Measurements from ENCODE around the gene ATOX1.
A peak's percentile ranks its signal among the peaks of the same experiment; 100 is the strongest.
"Not testable (repeated sequence)": the region's sequence is repeated elsewhere in the genome, so short reads cannot be mapped to it uniquely, and the experiment has no call there.

Gene ATOX1

DNA sequence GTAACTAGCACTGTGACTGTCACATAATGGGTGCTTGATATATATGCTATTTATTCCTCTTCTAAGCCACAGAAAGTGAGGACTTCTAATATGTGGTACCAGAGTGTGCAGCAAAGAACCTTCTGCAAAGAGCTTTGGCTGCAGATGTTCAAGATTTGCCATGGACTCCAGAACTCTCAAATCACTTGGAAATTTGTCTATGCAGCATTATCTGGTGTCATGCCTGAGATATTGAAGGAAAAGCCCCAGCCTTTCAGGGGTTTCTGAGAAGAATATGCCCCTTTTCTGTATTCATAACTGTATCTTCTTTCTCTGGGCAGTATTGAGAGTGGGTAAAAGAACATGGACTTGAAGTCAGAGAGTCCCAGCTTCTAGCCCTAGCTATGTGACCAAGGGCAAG, 8.5 kb upstream of the ATOX1 start:
- no peak for DNase-seq

DNA sequence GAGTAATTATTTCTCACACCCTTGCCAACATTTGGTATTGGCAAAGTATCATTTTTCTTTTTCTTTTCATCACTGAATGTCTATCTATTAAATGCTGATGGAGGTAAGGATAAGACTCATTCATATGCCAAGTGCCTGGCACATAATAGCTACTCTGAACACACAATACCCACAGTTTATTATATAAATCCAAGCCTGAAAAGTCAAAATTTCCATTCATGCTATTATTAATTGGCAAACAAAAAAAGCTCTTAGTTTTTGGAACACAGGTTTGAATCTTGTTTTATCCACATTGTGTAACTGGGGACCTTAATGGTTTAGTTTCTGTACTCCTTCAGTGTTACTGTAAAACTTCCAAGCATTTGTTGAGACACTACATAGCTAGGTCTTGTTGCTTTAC, 6.4 kb upstream of the ATOX1 start:
- no peak for DNase-seq

DNA sequence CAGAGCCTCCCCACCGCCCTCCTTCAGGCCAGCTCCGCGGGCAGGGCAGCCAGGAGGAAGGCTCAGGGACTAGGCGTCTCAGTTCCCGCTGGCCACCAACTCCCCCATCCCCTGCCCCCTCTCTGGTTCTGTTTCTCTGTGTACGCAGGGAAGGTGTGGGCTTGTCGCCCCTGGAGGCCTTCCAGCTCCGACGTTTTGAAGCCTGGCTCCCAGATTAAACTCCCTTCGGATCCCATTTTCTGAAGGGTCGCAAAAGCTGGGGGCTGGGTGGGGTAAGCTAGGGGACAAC, 346 bp downstream of the ATOX1 start:
- DNase-seq: no peak

DNA sequence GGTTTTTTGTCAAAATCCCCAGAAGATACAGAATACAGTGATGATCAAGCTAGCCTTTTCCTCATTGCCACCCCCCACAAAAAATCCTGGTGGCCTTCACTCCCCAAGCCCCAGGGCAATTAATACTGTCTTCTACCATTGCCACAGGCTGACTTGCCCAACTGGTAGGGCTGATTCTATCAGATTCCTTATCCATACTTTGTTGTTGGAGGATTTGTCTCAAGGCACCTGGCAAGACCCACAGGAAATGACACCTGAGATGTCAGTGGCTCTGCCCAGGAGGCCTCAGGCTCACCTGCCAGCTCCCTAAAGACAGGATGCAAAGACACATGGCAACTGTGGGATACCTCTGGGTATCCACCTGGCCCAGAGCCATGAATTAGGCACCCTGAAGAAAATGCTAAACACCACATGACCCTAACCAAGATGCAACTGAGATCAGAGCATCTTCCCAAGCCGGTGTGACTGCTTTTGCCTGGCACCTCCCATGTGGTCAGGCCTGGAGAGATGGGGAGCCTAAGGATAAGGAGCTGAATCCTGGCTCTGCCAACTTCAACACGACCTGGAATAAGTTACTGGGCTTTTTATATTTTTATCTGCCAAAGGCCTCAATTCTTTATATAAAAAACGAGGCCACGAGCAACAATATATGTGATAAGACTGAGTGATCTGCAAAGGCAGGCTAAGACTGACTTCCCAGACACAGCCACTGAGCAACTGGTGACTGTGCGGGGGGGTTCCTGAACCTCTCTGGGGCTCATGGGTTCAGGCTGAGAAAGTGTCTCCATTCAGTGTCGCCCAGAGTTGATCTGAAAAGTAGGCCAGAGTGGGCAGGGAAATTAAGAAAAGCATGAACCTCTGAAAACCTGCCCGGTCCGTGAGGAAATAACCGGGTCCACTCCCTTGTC, 944 bp downstream of the ATOX1 start:
- no peak for DNase-seq

DNA sequence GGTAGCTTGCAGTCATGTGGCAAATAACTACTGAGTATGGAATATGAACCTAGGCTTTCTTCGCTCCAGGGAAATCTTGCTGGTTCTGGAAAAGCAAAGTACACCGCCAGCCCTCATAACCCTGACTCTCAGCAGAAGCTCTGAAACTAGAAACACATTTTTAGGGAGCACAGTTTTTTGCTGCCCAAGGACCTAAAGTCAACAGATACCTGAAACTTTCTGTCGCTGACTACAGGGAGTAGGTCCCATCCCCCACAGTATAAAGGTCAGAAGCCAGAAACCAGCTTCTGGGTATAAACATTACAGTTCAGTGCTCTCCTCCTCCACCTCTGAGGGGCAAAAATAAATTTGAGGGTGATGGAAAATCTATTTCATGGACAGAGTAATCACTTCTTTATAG, 3.0 kb downstream of the ATOX1 start:
- no peak for DNase-seq

DNA sequence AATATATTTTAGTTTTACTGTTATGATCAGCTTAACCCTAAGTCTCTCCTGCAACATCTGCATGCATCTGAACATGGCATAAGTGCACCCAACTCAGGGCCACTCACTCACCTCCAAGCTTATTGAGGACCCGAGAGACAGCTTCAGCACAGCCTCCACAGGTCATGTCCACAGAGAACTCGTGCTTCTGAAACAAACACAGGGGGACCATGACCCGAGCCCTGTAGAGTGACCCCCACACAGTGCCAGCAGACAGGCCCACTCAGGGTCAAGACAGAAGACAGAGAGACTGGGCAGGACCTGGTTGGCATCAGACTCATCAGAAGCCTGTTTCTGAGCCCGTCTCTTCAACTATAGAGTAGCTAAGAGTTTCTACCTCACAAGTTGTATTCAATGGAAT, 6.8 kb downstream of the ATOX1 start:
- DNase-seq: no peak

DNA sequence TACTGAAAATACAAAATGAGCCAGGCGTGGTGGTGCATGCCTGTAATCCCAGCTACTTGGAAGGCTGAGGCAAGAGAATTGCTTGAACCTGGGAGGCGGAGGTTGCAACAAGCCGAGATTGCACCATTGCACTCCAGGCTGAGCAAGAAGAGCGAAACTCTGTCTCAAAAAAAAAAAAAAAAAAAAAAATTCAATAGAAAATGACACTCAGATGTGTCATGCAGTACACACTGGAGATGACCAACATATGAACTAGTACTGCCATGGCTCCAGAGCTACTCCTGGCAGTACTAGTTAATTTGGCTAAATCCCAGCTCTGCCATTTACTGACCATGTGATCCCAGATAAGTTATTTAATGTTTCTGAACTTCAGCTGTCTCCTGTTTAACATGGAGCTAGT, 7.3 kb downstream of the ATOX1 start:
- DNase-seq: no peak

DNA sequence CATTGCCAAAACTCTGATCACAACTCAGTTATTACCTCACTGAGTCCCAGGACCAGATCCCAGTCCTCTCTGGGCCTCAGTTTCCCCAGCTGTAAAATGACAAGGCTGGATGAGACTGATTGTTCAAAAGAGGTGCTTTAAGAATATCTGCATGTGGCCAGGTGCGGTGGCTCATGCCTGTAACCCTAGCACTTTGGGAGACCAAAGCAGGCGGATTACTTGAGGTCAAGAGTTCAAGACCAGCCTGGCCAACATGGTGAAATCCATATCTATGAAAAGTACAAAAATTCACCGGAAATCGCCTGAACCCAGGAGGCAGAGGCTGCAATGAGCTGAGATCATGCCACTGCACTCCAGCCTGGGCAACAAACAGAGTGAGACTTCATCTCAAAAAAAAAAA, 8.3 kb downstream of the ATOX1 start:
- DNase-seq: no peak

DNA sequence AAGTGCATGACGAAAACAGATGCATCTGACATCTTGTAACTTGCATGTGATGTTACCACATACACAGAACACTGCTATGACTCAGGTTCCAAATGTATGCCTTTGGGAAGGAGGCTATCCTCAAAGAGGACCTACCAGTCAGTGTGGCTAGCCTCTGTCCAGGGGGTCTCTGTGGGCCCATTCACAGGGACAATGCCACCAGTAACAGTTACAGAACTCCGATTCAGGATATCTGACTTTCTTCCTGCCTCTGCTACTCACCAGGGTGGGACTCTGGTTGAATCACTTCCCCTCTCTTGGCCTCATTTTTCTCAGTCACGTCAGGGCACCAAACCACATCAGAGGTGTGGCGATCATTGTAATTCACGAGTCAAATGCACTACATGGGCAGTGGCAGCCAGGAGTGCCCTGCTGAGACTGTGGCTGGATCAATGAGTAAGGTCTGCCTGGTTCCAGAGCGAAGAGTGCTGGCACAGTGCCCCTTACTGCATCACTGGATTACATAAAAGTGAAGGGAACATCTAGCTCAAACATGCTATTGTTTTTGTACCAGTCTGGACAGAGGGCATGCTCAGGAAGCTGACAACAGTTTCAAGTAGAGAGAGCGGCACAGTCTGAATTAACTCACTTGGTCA, 13.2 kb downstream of the ATOX1 start:
- no peak for DNase-seq

DNA sequence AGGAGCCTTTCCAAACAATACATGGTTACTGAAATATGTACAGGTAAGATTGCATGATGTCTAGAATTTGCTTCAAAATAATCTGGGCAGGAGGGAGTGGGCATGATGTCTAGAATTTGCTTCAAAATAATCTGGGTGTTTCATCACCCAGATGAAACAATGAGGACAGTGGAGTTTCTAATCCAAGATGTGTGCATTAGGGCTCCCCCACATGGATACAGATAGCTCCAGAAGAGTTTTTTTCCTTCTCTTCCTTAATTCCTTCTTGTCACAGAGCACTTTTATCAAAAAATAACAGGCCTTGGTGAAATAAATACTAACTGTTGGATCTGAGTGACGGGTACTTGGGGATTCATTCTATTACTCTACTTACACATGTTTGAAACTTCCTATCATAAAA, 14.9 kb downstream of the ATOX1 start:
- no peak for DNase-seq

DNA sequence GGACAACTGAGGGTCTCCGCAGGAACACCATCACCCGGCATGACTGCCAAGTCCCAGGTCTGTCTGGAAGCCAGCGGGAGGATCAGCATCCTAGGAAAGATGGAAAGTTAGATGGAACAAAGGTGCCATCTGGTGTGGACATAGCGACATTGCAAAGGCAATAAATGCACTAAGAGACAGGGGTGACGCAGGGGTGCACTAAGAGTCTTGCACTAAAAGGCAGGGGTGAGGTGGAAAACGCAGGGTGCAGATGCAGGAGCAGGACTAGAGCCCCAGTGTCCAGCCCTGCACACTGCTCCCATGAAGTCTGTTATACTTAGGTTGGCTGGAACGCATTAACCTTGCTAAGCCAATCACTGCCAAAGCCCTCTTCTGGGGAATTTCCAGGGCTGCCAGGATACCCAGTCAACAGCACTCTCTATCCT, 15.5 kb downstream of the ATOX1 start:
- DNase-seq: no peak

DNA sequence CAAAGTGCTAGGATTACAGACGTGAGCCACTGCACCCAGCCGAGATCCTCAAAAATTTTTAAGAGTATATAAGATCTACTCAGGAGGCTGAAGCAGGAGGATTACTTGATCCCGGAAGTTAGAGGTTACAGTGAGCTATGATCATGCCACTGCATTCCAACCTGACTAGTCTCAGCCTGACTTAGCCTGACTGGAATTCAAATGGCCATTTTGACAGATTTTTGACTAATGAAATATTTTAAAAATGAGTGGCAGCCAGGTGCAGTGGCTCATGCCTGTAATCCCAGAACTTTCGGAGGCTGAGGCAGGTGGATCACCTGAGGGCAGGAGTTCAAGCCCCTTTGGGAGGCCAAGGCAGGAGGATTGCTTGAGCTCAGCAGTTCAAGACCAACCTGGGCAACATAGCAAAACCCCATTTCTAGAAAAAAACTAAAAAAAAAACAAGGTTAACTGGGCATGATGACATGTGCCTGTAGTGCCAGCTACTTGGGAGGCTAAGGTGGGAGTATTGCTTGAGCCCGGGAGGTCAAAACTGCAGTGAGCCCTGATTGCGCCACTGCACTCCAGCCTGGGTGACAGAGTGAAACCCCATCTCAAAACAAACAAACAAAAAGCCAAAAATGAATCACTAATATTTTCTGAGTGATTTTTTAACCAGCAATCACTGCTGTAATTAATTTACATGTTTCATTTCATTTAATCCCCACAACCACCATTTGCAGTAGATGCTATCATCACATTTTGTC, 16.6 kb downstream of the ATOX1 start:
- no peak for DNase-seq

DNA sequence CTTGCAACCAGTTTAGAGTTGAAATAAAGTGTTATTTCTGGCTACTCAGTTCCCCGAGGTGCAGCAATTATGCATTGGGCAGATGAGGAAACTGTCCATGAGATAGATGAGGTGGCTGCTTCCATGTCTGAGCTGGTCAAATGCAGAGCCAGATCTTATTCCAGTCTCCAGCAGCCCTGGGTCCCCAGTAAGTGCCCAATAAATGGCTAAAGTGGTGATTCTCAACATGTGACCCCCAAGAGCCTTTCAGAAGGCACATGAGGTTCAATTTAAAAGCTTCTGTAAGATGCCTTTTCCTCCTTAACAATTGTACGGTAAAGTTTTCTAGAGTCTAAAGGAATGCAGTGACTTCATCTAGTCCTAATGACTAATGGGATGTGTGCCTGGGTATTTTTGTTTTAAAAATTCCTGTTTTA, 17.5 kb downstream of the ATOX1 start:
- no peak for DNase-seq

DNA sequence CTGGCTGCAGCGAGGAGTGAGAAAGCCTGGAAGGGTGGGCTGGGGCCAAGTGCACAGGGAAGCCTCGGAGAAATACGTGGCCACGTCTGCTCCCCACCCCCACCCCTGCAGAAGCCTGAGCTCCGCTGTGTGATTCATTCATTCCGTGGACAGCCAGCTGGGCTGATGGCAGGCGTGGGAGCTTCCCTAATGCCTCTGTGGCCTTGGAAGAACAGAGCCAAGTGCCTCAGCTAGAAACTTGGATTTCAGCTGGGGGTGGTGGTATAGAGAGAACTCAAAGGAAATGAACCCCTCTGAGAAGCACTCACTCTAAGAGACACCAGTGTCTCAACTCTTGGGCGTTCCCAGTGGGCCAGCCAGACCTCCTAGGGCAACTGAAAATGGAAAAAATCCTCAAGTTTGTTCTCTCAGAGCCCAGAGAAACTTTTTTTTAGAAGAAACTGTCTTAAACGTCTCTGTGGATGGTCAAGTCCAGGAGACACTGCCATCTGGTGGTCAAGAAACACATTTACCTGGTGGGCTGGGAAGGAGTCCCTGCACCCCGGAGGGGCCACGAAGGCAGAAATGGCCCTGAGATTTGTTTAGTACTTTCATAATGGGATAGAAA, 18.0 kb downstream of the ATOX1 start:
- DNase-seq: peak; percentile 2

DNA sequence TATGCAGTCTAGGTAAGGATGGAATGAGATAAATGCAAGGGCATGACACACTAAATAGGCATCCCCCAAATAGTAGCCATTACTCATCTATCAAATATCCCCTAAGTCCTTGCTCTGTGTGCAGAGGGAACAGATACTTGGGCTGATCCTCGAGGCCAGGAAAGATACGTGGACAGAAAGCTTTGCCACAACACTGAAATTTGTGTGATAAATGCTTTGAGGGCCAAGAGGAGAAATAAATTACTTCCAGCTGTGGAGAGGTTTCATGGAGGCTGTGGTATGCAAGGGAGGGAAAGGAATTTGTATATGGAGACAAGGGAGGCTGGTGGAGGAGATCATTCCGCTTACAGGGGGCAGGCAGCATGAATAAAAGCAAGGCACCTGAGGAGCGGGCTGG, 18.5 kb downstream of the ATOX1 start:
- DNase-seq: no peak

DNA sequence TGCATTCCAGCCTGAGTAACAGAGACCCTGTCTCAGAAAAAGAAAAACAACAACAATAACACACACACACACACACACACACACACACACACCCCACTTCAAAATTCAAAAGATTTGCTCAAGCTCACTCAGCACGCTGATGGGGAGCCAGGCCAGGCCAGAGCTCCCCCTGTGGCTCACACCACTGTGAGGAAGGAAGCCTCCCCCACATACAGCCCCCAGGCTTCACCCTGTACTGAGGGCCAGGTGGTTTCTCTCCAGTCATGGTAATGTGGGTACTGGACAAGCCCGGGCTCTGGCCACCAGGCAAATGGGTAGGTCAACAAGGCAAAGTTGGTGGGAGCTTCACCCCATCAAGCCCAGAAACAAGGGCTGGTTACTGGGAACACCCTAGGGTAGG, 19.0 kb downstream of the ATOX1 start:
- DNase-seq: no peak

DNA sequence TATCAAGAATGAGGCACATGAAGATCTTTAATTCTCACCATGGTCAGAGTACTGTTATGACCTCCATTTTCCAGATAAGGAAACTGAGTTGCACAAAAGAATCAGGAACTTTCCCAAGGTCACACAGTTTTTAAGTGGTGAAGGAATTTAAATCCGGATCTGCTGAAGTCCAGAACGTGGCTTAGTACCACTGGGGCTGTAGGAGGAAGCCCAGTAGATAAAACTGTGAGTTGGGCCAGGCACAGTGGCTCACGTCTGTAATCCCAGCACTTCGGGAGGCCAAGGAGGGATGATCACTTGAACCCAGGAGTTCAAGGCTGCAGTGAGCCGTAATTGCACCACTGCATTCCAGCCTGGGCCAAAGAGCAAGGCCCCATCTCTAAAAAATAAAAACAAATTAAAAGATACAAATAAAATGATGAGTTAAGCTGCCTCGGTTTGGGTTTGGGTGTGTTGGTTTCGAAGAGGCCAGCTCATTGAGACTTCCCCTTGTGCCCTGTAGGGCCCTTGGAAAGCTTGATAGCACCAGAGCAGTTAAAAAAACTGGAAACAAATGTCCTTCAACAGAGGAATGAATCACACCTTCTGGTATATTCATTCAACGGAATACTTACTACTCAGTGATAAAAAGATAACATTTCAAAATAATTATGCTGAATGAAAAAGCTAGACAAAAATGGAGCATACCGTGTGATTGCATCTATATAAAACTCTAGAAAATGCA, 20.1 kb downstream of the ATOX1 start:
- DNase-seq: no peak

DNA sequence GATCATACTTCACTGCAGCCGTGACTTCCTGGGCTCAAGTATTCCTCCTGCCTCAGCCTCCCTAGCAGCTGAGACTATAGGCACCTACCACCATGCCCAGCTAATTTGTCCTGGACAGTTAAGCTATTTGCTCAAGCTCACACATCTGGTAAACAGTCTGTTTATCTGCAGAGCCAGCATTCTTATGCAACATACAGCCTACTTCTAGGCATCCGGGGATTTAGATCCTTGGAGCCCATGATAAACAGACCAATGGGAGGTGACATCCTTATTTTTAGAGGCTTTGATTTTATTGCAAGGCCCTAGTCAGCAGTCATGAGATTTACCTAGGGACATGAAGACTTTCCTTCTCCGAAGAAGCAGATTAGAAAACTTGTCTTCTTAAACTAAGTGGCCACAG, 21.0 kb downstream of the ATOX1 start:
- DNase-seq: no peak

DNA sequence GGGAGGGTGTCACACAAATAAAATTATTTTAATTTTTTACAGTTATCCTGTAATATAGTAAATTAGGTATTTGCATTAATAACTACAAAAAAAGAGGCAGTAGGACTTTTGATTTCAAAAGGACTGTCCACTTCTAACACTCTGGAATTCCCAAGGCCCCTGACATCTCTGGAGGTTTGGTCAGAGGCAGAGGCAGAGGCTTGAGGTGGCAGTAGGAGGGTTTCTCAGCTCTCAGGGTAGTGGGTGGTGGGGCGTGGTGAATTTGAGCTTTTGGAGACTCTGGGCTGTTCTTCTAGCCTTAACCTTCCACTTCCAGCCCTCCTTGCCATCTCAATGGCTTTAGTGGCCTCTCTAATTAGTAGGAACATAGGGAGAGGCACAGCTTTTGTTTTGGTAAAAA, 22.8 kb downstream of the ATOX1 start:
- DNase-seq: no peak

DNA sequence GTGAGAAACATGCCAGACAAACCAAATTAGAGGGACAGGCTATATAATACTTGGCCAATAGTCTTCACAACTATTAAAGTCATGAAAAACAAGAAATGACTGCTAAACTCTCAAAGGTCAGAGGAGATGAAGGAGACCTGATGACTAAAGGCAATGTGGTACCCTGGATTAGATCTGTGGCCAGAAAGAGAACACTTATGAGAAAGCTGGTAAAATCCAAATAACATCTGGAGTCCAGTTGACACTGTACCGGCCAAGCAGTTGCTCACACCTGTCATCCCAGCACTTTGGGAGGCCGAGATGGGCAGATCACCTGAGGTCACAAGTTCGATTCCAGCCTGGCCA, 24.4 kb downstream of the ATOX1 start:
- no peak for DNase-seq

DNA sequence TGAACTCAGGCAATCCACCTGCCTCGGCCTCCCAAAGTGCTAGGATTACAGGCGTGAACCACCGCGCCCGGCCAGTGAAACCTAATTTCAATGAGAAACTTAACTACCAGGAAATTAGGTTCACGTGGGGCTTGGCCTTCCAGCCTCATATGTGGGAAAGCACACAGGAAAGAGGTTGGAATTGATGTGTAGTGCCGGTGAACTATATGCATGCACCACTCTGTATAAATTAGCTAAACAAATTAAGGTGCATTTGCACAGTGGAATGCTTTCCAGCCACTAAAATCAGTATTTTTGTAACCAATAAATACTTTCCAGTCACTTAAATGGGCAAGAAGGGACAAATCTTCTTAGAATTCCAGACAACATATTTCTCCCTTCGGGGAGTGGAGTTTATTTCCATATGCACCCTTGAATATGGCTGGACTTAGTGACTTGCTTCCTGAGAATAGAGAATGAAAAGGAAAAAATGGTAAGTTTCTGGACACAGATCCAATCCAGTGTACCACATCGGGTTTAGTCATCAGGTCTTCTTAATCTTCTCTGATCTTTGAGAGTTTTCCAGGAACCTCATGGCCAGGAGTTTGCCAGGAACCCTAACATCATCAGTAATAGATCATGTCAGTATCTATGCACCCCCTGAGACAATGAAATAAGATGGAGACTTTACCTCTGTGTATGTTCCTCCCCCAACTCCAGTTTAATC, 24.9 kb downstream of the ATOX1 start:
- DNase-seq: no peak

DNA sequence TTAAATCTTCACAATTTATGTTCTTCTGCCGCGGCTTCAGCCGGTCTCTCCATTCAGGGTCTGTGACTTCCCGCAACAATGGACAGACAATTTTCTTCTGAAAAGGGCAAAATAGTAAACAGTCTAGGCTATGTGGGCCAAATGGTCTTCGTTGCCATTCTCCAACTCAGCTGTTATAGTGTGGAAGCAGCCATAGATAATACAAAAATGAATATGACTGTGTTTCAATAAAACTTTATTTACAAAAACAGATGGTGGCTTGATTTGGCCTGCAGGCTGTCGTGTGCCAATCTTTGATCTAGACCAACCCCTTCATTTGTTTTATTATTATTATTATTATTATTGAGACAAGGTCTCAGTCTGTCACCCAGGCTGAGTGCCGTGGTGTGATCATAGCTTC, 28.1 kb downstream of the ATOX1 start:
- DNase-seq: no peak

DNA sequence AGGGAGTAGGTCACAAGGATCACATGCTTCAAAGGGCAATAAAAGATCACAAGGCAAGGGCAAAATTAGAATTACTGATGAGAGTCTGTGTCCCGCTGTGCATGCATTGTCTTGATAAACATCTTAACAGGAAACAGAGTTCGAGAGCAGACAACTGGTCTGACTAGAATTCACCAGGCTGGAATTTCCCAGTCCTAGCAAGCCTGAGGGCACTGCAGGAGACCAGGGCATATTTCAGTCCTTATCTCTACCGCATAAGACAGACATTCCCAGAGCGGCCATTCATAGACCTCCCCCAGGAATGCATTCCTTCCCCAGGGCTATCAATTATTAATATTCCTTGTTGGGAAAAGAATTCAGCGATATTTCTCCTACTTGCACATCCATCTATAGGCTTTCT, 28.8 kb downstream of the ATOX1 start:
- DNase-seq: not testable (repeated sequence)
